Measurements from ENCODE around the gene DGKA. TPM values are rescaled to one million over a fixed set of nuclear protein-coding genes. Genes with fewer than 3 reads are reported as not detected.
"Not testable (repeated sequence)": the region's sequence is repeated elsewhere in the genome, so short reads cannot be mapped to it uniquely, and the experiment has no call there.

Gene DGKA
- total RNA-seq, 1 experiment from 2014 or later, result 7.6 TPM

DNA sequence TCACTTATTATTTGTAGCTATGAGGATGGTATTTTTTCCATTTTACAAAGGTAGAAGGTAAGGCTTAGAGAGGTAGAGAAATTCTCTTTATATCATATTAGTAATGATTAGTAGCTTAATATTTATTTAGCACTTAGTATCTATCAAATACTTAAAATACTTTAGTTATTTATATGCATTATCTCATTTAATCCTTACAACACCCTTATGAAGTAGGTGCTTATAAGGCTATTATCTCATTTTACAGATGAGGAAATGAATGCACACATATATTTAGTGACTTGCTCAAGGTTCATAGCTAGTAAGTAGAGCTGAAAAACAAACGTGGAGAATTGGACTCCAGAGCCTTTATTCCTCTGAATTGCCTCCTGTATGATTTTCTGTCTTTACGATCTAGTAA, 53.9 kb downstream of the DGKA start:
- Histone ChIP-seq H3K27me3 (ENCODE audit: control insufficient read depth, insufficient read depth, low read length) (no peaks in the 10 kb centered on the region), H3K4me3 (ENCODE audit: low read depth in 2 of 2, low read length in 2 of 2) (no peak overlapping the region), H3K4me1 (ENCODE audit: control insufficient read depth, insufficient read depth, low read length) (no peaks in the 10 kb centered on the region), H3K36me3 (ENCODE audit: control insufficient read depth, insufficient read depth, low read length) (no peaks in the 10 kb centered on the region; the same call in 1 of the 2 replicates), H3K9me3 (ENCODE audit: control insufficient read depth, insufficient read depth, low read depth, low read length) (no peaks in the 10 kb centered on the region), H3K27ac (ENCODE audit: low read length) (no peak overlapping the region)
- ATAC-seq (no peak), DNase-seq (ENCODE audit: low read depth, low spot score) (no peak)
- intact Hi-C loops (cut with micrococcal nuclease; ENCODE audit: unreplicated experiment) (no loop called here), in situ Hi-C loops (cut with HindIII; ENCODE audit: low pct_unique_long_range_greater_than_20kb, low sequenced_read_pairs) (no loop called here)
- TF ChIP-seq TCF7L2 (IDR thresholded peaks at IDR 0.05; ENCODE audit: low read depth, low read length), result no peak
- TF ChIP-seq, protein P1, sequence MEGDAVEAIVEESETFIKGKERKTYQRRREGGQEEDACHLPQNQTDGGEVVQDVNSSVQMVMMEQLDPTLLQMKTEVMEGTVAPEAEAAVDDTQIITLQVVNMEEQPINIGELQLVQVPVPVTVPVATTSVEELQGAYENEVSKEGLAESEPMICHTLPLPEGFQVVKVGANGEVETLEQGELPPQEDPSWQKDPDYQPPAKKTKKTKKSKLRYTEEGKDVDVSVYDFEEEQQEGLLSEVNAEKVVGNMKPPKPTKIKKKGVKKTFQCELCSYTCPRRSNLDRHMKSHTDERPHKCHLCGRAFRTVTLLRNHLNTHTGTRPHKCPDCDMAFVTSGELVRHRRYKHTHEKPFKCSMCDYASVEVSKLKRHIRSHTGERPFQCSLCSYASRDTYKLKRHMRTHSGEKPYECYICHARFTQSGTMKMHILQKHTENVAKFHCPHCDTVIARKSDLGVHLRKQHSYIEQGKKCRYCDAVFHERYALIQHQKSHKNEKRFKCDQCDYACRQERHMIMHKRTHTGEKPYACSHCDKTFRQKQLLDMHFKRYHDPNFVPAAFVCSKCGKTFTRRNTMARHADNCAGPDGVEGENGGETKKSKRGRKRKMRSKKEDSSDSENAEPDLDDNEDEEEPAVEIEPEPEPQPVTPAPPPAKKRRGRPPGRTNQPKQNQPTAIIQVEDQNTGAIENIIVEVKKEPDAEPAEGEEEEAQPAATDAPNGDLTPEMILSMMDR (IDR thresholded peaks at IDR 0.05), result no peak
- TF ChIP-seq, protein P2, sequence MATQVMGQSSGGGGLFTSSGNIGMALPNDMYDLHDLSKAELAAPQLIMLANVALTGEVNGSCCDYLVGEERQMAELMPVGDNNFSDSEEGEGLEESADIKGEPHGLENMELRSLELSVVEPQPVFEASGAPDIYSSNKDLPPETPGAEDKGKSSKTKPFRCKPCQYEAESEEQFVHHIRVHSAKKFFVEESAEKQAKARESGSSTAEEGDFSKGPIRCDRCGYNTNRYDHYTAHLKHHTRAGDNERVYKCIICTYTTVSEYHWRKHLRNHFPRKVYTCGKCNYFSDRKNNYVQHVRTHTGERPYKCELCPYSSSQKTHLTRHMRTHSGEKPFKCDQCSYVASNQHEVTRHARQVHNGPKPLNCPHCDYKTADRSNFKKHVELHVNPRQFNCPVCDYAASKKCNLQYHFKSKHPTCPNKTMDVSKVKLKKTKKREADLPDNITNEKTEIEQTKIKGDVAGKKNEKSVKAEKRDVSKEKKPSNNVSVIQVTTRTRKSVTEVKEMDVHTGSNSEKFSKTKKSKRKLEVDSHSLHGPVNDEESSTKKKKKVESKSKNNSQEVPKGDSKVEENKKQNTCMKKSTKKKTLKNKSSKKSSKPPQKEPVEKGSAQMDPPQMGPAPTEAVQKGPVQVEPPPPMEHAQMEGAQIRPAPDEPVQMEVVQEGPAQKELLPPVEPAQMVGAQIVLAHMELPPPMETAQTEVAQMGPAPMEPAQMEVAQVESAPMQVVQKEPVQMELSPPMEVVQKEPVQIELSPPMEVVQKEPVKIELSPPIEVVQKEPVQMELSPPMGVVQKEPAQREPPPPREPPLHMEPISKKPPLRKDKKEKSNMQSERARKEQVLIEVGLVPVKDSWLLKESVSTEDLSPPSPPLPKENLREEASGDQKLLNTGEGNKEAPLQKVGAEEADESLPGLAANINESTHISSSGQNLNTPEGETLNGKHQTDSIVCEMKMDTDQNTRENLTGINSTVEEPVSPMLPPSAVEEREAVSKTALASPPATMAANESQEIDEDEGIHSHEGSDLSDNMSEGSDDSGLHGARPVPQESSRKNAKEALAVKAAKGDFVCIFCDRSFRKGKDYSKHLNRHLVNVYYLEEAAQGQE (IDR thresholded peaks at IDR 0.05; ENCODE audit: insufficient read depth in 1 of 2, low read depth in 2 of 2, low read length in 1 of 2), result no peak
- TF ChIP-seq POLR2AphosphoS5 (IDR thresholded peaks at IDR 0.05; ENCODE audit: low read depth, low read length), result no peak
- TF ChIP-seq SIN3A (IDR thresholded peaks at IDR 0.05; ENCODE audit: borderline replicate concordance, insufficient read depth, low read depth, low read length), result no peak
- BruUV-seq (replicated peaks), result no TSS peak
- ChIA-PET POLR2A (interaction anchor here (1.1 kb wide), 1 partner anchor 10 kb away, joined by 6 read pairs; the partner anchor contains the start of gene RAB5B), CTCF (interaction anchor here (0.6 kb wide), 1 partner anchor 11 kb away, joined by 3 read pairs; no protein-coding TSS in a partner anchor)

DNA sequence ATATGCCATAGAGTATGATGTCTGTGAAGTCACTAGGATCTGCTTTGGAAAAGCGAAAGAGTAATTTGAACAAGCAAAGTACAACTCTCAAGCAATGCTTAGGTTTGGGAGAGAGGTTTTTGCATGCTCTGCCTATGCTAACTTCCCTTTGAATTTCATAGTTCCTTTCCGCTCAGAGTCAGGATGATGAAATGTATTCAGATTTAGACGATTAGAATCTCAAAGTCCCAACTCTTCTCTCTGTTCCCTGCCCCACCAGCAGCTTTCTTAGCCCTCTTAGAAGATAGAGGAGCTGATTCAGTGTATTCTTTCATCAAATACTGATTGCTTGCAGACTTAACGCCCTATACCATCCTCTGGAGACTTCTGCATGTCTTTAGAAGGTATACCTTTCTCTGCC, 54.4 kb downstream of the DGKA start:
- DNase-seq (ENCODE audit: low read depth, low spot score), result no peak
- CTCF ChIA-PET, result no interaction called here
- Histone ChIP-seq H3K4me3 (ENCODE audit: low read depth in 2 of 2, low read length in 2 of 2) (no peak overlapping the region), H3K4me1 (ENCODE audit: control insufficient read depth, insufficient read depth, low read length) (no peaks in the 10 kb centered on the region), H3K27ac (ENCODE audit: low read length) (no peak overlapping the region), H3K36me3 (ENCODE audit: control insufficient read depth, insufficient read depth, low read length) (peaks cover 1% of the 10 kb centered on the region), H3K27me3 (ENCODE audit: control insufficient read depth, insufficient read depth, low read length) (no peaks in the 10 kb centered on the region), H3K9me3 (ENCODE audit: control insufficient read depth, insufficient read depth, low read depth, low read length) (no peaks in the 10 kb centered on the region)
- TF ChIP-seq, protein P2 (IDR thresholded peaks at IDR 0.05; ENCODE audit: insufficient read depth in 1 of 2, low read depth in 2 of 2, low read length in 1 of 2), result no peak
- TF ChIP-seq, protein P1 (IDR thresholded peaks at IDR 0.05), result no peak
- no peak for TF ChIP-seq POLR2AphosphoS5 (IDR thresholded peaks at IDR 0.05; ENCODE audit: low read depth, low read length)
- TF ChIP-seq SIN3A (IDR thresholded peaks at IDR 0.05; ENCODE audit: borderline replicate concordance, insufficient read depth, low read depth, low read length), result no peak
- no peak for TF ChIP-seq TCF7L2 (IDR thresholded peaks at IDR 0.05; ENCODE audit: low read depth, low read length)
- POLR2A ChIA-PET, result no interaction called here
- no TSS peak for BruUV-seq (replicated peaks)
- intact Hi-C loops (cut with micrococcal nuclease; ENCODE audit: unreplicated experiment) (no loop called here), in situ Hi-C loops (cut with HindIII; ENCODE audit: low pct_unique_long_range_greater_than_20kb, low sequenced_read_pairs) (no loop called here)
- ATAC-seq, result no peak

DNA sequence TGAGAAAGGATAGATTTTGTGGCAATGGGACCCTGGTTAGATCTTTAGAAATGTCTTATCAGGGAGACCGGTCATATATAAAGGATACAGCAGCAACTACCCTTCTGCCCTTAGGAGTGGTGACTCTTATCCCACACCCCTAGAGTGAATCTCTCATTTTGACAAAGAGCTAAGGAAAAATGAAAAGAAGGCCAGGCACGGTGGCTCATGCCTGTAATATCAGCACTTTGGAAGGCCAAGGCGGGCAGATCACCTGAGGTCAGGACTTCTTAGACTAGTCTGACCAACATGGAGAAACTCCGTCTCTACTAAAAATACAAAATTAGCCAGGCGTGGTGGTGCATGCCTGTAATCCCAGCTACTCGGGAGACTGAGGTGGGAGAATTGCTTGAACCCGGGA, 55.0 kb downstream of the DGKA start:
- in situ Hi-C loops (cut with HindIII; ENCODE audit: low pct_unique_long_range_greater_than_20kb, low sequenced_read_pairs); BruUV-seq (replicated peaks); intact Hi-C loops (cut with micrococcal nuclease; ENCODE audit: unreplicated experiment); H3K27ac ChIP-seq (ENCODE audit: low read length); DNase-seq (ENCODE audit: low read depth, low spot score); ATAC-seq; H3K36me3 ChIP-seq (ENCODE audit: control insufficient read depth, insufficient read depth, low read length); H3K4me1 ChIP-seq (ENCODE audit: control insufficient read depth, insufficient read depth, low read length); H3K4me3 ChIP-seq (ENCODE audit: low read depth in 2 of 2, low read length in 2 of 2); H3K27me3 ChIP-seq (ENCODE audit: control insufficient read depth, insufficient read depth, low read length); H3K9me3 ChIP-seq (ENCODE audit: control insufficient read depth, insufficient read depth, low read depth, low read length): not testable (repeated sequence)
- ChIA-PET CTCF (interaction anchor here (0.5 kb wide), 1 partner anchor 255 kb away, joined by 8 read pairs; no protein-coding TSS in a partner anchor), POLR2A (interaction anchor here (0.6 kb wide), 1 partner anchor 21 kb away, joined by 3 read pairs; no protein-coding TSS in a partner anchor)
